HL-60/S4 treated with retinoic acid at 250 ng/mL for 4 days and 3 days (cell line): ENCODE measurements around the gene TFF2.

Experiments used
- in situ Hi-C: fragments of 300-500 bp; cut with MboI; formaldehyde crosslinking; loops from 2 replicates; pipeline ENCODE4 v1.7.0; 2022; ENCODE audit warnings: low sequenced_read_pairs

The TFF2 gene, protein sequence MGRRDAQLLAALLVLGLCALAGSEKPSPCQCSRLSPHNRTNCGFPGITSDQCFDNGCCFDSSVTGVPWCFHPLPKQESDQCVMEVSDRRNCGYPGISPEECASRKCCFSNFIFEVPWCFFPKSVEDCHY

DNA sequence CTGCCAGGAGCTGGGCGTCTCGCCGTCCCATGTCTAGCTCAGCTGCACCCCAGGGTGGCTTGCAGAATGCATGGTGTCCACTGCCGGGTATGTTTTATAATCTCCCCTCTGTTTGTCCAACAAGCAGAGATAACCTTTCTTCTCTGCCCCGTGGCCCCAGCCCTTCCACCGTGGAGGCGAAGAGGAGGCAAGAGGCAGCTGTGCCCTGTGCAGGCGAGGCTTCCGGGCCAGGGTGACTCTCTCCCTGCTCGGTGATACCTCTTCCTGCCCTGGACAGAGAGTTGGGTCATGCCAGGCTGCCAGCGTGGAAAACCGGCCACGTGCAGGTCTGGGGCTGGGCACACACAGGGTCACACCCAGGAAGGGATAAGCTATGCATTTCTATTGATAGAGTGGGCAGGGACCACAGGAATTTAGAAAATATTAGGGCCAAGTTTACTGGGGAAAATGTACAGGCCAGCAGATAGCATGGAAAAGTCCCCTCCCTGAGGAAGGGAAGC is at the start of gene TFF2:
TFF2 (minus strand) TSS at position 68 of the 500 bp plus-strand sequence; CDS start at position 31, 37 bp downstream.
- in situ Hi-C loops = no loop called here

DNA sequence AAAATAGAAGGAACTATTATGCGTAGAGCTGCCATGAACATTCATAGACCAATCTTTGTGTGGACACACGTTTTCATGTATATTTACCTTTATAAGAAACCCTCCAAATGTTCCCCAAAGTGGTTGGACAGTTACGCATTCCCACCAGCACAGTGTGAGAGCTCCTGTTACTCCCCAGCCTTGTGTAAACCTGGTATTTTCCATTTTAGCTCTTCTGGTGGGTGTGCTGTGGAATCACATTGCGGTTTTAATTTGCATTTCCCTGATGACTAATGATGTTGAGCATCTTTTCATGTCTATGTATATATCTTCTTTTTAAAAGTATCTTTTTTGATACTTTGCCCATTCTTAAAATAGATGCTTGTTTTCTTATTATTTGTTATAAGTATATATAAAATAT is 49.7 kb upstream of the TFF2 start:
- in situ Hi-C loops = no loop called here

DNA sequence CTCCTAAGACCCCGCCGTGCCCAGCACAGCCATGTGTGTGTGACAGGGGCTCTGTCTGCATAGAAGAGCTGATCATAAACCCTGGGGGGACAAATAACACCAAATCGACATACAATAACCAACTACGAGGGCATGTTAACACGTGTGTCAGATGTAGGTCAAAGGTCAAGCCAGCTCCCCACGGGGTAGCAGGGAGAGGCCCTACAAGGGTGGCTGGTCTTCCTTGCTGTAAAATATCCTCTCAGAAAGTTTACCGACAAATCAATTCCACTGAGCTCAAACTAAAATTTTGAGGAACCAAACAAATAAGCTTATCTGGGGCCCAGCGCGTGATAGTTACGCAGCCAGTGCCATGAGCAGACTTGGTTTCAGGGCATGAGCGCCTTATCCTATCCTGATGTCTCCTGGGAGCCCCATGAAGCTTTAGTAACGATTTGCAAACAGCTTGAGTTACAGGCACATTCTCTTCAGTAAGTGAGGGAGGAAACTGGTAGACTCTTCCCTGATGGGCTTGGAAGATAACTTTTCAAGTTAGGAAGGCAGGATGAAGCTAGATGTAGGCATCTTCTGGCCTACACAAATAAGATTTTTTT is 47.7 kb upstream of the TFF2 start:
- in situ Hi-C loops = no loop called here

DNA sequence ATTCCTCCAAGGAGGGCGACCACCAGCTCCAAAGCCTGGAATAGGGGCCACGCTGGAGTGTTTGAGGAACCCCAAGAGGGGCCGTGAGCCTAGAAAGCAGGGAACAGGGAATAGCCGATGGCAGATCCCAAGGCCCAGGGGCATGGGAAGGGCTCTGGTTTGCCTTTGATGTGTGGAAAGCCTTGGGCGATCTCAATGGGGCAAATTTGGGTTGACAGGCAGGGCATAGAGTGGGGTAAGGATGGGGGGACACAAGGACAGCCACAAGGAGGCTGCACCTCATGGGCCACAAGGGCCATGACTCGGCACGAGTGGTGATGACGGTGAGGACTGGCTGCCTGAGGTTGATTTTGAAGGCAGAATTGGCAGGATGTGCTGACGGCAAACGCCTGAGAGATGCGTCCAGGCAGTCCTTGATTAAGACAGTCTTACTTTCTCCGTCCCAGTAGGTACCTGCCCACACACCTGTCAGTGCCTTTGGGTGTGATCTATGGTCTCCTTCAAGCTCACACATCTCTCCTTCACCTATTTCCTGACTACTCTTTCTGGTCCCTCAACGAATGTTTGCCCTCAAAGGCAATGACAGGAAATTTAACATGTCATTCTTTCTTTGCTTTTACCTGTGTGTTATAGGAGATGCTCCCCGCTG is 47.1 kb upstream of the TFF2 start:
- in situ Hi-C loops = no loop called here

DNA sequence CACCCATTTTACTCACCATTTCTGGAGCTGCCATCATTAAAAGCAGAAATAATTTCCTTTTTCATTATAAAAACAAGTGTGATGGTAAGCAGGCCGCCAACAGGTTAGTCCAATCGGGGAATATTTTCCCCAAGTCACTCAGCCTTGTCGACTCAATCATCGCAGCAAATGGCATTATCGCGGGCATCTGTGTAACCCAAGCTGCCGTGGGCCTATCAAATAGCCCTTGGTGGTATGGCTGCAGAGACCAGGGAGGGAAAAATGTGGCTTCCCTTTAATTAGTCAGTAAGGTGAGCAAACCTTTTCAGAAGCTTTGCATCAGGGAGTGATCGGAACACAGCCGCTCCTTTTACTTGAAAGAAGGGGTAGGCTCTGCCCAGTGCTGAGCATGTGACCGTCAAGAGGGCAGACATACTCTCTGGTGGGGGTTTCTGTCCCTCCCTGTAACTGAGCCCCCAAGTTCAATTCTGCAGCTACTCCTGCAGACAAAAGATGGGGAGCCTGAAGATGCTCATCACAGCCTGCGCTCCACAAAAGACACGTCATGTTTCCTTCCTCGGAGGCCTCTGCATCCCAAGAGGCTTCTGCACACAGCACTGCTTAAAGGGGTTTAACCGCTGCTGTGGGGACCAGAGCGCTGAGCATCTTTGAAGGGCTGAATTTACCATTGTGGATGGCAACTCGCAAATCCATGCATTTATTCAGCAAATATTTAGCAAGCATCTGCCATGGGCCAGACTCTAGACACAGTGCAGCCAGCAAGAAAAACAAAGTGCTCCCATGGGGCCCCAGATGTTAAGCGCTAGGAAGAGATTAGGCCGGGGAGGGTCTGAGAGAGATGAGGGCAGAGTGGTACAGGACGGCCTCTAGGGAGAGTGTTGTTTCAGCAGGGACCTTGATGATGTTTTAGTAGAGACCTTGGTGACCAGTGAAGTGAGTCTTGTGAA is 46.3 kb upstream of the TFF2 start:
- in situ Hi-C loops = no loop called here

DNA sequence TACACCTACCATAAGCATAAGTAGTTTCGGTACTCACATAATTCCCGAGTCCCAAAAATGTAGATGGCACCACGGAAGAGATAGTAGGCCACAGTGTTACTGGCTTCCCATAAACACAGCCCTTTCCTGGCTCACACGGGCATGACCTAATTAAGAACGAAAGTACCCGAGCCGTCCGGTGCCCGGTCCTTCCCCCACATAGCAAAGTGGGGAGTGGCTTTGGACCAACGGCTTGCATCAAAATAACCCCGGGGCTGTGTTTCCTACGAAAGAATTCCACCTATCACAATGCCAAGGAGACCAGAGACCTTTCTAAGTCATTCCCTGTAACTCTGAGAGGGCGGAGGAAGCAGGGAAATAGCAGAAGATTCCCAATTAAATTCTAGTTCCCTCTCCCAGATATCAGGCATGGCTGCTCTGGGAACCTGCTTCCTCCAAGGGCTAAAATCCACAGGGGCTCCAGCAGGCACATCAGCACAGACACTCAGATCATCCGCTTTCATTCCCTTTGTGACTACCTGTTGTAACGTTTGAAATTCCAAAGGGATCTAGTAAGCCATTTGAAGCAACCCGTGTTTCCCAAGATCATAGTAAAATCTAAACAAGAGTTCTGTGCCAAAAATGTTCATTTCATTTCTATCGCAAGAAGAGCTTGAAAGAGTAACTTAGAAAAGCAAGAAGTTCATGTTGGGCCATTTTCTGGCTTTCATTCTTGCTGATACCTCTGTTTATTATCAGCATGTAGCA is 45.3 kb upstream of the TFF2 start, which contains the start of gene TMPRSS3:
TMPRSS3 (minus strand) TSS at position 148 of the 747 bp plus-strand sequence. CDS start 635 bp downstream, outside the sequence.
- in situ Hi-C loops = no loop called here

DNA sequence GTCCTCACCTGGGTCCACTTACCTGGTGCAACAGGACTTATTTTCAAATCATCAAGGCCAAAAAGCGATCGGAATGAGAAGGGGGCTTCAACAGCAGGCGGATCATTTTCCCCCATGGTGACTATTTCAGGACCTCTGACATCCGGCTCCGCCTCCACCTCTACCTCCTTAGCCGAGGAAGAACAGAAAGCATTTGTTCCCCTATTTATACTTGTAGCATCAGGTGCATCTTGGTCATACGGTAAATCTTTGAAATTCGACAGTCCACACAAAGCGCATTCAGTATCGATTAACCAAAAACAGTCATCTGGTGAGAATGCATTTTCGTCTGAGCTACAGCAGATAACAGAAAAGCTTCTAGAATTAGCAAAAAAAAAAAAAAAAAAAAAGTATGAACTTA is 44.5 kb upstream of the TFF2 start:
- in situ Hi-C loops = no loop called here

DNA sequence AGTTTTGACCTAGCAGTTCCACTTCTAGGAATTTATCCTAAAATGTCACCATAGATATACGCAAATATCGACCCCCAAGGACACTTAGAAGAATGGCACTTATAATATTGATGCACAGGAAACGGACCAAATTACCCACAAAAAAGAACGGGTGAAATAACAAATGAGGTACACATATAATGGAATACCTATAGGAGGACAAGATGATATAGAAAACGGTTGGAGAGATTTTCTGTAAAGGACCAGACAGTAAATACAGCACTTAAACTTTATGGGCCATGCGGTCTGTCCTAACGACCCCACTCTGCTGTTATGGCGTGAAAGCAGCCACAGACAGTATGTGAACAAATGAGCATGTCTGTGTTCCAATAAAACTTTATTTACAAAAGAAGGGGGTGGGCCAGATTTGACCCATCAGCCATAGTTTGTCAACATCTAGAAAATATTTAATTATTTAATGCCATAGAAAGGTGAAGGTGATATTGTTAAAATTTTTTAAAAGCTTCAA is 42.7 kb upstream of the TFF2 start:
- in situ Hi-C loops = no loop called here

DNA sequence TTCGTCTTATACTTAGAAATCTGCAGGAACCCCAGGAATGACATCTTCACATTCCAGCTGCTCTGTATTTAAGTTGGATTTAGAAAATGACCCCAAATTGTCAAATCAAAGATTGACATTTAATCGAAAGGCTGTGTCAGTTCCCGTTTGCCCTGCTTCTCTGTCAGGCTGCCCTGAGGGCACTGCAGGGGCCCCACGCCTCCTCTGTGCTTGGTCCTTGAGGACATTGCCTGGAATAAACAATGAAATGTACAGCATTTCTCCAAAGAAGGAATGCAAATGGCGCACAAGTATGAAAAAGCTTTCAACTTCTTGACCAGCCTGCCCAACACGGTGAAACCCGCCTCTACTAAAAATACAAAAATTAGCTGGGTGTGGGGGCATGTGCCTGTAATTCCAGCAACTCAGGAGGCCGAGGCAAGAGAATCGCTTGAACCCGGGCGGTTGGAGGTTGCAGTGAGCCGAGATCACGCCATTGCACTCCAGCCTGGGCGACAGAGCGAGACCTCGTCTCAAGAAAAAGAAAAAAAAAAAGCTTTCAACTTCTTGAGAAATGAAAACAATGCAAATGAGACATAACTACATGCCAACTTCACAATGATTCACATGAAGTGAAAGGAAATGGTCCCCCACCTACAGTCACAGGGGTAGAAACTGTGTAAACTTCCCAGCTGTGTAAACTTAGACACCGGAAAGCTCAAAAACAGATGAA is 42.1 kb upstream of the TFF2 start:
- in situ Hi-C loops = no loop called here

DNA sequence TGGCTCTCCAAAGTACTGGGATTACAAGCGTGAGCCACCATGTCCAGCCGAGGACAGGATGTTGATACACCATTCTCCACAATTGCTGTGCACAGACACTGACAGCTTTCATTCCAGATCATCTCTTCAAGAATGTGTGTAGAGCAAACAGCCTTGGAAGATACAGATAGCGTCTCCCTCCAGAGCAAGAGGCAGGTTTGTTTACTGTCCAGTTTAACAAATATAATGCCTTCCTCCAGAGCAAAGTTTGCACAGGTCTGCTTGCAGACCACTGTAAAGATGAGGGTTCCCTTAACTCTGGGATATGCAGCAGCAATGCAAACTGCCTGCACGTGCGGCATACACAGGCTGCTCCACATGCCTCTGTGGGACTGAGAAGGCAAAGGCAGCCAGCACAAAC is 40.5 kb upstream of the TFF2 start:
- in situ Hi-C loops = no loop called here

DNA sequence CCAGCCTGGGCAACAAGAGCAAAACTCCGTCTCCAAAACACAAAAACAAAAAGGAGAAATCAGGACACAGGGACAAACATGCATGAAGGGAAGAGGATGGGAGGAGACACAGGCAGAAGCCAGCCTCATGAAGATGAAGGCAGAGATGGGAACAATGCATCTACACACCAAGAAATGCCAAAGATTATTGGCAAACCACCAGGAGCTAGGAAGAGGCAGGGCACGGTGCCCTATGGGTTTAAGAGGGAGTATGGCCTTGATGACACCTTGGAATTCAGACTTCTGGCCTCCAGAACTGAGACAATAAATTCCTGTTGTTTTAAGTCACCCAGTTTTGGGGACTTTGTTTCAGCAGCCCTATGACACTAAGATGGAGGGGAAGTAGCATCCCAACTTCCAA is 39.9 kb upstream of the TFF2 start:
- in situ Hi-C loops = no loop called here

DNA sequence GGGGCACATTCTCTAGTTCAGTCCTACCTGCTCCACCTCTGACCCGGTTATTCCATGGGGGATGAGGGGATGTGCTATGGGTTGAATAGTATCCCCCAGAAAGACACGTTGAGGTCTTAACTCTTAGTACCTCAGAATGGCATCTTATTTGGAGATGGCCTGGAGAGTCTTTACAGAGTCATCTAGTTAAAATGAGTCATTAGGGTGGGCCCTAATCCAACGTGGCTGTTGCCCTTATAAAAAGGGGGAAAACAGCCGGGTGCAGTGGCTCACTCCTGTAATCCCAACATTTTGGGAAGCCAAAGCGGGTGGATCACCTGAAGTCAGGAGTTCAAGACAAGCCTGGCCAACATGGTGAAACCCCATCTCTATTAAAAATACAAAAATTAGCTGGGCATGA is 39.4 kb upstream of the TFF2 start:
- in situ Hi-C loops = no loop called here

DNA sequence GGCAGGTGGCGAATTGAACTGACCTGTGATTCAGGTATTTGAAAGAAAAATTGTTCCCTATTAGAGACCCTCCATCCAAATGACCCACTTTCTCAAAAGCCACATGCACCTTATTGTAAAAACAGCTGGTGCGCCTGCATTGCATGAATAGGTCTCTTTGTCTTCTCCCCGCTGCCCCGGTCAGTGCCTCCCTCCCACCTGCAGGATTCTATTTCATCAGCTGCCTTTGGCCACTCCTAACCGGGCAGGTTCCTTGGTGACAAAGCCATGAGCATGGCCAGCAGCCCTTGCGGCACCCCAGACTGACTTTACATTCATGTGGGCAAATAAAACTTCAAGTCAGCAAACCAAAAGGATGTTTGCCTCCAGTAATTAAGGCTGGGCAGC is 38.6 kb upstream of the TFF2 start:
- in situ Hi-C loops = no loop called here

DNA sequence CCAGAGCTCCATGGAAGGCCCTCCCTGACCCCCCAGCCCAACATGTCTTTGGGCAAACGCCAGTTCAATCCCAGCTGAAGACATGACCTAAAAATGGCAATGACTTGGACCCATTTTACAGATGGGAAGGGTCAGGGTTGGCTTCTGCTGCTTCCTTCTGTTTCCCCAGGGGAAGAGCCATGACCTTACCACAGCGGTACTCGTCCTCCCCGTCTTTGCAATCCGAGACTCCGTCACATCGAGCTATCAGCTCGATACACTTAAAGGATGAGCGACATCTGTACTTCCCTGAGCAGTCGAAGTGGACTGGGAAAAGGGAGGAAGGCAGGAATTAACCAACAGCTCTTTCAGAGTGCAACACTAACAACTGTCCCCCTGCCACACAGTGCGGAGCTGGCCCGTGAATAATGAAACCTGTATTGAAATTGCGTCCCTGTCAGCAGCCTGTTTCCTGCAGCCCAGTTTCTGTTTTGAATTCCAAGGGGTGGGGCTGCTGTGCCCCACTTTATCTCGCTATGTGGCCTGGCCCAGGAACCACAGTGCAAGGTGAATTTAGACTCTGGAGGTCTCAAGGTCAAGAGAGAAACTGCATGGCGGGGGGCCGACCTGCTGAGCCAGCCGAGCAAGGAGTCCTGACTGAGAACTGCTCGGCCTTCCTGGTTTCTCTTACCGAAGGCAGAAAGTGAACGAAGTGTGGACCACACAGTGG is 38.1 kb upstream of the TFF2 start:
- in situ Hi-C loops = no loop called here

DNA sequence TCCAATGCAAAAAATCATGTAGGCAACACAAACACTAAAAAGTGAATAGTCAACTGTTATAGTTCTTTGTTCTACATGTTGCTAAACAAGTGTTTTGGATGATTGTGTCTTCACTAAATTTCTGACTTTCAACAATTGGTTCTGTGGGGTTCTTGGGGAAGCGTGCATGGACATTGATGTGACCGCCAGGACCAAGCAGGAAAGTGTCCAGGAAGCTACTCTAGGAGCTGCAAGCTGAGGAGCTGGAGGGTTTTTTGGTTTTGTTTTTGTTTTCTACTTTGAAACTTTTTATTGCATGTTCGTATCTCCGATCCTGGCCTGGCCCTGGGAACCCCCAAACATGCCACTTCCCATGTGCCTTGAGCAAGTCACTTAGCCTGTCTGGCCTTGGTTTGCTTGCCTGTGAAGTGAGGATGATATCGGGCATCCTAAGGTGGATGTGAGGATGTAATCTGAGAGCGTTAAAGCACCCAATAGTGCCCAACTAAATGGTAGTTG is 37.1 kb upstream of the TFF2 start:
- in situ Hi-C loops = no loop called here

DNA sequence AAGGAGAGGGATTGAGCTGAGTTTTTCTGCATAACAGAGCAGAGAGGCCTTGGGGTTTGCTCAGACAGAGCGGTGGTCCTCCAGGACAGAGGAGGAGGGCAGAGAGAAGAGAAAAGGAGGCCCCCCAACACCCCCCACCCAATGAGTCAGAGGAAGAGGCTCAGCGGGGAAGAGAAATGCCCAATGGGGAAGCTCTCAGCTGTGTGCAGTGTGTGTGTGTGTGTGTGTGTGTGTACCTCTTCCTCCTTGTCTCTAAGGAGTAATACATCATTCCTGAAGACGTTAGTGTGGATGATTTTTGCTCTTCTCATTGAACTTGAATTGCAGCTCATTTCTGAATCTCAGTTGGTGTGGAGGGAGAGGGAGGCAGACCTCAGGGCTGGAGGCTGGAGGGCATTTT is 36.4 kb upstream of the TFF2 start:
- in situ Hi-C loops = no loop called here

DNA sequence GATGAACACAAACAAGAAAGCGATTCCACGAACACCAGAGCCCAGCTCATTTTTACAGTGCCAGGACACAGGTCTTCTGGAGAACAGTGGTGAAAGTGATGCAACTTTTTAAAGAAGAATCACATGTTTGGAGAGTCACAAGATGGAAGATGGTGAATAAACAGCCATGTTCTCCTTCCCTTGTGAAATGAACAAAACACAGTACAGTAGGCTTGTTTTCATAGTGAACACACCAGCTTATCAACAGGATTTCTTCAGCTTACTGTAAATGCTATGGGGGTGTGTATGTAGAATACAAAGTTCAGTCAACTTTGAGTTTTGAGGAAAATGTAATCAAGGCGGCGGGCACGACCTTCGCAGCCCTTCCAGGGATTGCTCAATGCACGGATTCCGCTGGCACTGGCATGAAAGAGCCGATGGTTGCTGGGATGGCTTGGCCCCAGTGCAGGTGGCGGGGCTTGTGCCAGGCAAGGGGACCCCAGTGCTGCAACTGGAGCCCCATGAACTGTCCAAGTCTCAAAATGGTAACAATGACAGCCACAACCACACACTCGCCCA is 35.3 kb upstream of the TFF2 start:
- in situ Hi-C loops = no loop called here

DNA sequence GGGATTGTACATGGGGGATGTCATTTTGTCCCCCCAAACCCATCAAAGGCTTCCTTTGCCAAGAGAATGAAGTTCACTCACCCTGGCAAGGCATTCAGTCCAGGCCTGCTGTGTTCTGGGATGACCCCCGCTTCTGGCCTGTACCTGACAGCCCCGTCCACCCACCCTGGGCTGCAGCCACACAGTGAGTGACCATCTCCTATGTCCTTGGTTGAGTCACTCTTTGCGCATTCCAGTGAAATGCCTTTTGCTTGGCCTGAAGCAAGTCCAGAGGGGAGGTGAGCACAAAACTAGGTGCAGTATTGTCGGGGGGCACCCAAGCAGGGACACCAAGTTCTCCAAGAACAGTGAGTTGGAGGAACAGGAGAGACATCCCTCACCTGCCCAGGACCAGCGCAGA is 34.8 kb upstream of the TFF2 start:
- in situ Hi-C loops = no loop called here

DNA sequence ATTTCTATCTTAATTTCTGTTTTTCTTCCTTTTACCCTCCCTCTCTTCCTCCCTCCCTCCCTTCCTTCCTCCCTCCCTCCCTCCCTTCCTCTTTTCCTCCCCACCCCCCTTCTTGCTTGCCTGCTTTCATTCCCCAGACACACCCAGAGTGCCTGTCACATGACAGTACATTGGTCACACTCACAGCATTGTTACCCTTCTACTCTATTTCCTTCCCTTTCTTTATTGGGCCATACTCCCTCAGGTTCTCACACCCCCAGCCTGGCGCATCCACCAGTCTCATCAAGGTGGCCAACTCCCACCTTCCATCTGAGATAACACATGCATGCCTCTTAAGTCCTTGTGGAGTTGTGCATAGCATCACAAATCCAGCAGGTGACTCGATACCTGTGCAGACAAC is 34.2 kb upstream of the TFF2 start:
- in situ Hi-C loops = no loop called here
